ENCODE results near the gene TUFM. TPM values are rescaled to one million over a fixed set of nuclear protein-coding genes. Genes with fewer than 3 reads are reported as not detected.

TUFM gene
- total and polyA plus RNA-seq, 2 of the 8 experiments (the other 6 are each of a cell fraction or from before 2014, with no cell fraction given): 216 to 249 TPM

DNA sequence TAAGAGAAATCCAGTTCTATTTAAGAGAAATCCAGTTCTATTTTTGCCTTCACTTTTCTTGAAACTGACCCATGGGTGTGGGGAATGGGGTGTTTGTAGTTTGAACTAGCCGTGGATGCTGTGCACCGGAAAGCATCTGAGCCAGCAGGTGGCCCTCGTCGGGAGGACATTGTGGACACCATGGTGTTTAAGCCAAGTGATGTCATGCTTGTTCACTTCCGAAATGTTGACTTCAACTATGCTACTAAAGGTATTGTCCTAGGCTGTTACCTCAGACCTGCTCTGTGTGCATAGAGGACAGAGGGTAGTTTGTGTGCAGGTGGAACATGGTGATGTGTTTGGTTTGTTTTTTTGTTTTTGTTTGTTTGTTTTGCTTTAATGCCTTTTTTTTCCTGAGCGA, 20.0 kb downstream of the TUFM start (continued):
- TF ChIP-seq RAD21 (IDR thresholded peaks at IDR 0.05 in 1 of 2, conservative IDR thresholded peaks at IDR 0.05 in 1 of 2; ENCODE audit: low read depth in 2 of 2, low read length in 2 of 2) (no peak), HDAC6 (IDR thresholded peaks at IDR 0.05; ENCODE audit: low read depth, low read length) (no peak), POLR2AphosphoS5 (IDR thresholded peaks at IDR 0.05; ENCODE audit: low read depth, low read length) (no peak), TBP (IDR thresholded peaks at IDR 0.05; ENCODE audit: low read depth, low read length) (no peak), CBX5 (IDR thresholded peaks at IDR 0.05; ENCODE audit: low read depth, low read length) (no peak), ZNF274 (IDR thresholded peaks at IDR 0.05; ENCODE audit: borderline replicate concordance, extremely low read depth, low read length) (no peak)
- TF ChIP-seq, protein P1, sequence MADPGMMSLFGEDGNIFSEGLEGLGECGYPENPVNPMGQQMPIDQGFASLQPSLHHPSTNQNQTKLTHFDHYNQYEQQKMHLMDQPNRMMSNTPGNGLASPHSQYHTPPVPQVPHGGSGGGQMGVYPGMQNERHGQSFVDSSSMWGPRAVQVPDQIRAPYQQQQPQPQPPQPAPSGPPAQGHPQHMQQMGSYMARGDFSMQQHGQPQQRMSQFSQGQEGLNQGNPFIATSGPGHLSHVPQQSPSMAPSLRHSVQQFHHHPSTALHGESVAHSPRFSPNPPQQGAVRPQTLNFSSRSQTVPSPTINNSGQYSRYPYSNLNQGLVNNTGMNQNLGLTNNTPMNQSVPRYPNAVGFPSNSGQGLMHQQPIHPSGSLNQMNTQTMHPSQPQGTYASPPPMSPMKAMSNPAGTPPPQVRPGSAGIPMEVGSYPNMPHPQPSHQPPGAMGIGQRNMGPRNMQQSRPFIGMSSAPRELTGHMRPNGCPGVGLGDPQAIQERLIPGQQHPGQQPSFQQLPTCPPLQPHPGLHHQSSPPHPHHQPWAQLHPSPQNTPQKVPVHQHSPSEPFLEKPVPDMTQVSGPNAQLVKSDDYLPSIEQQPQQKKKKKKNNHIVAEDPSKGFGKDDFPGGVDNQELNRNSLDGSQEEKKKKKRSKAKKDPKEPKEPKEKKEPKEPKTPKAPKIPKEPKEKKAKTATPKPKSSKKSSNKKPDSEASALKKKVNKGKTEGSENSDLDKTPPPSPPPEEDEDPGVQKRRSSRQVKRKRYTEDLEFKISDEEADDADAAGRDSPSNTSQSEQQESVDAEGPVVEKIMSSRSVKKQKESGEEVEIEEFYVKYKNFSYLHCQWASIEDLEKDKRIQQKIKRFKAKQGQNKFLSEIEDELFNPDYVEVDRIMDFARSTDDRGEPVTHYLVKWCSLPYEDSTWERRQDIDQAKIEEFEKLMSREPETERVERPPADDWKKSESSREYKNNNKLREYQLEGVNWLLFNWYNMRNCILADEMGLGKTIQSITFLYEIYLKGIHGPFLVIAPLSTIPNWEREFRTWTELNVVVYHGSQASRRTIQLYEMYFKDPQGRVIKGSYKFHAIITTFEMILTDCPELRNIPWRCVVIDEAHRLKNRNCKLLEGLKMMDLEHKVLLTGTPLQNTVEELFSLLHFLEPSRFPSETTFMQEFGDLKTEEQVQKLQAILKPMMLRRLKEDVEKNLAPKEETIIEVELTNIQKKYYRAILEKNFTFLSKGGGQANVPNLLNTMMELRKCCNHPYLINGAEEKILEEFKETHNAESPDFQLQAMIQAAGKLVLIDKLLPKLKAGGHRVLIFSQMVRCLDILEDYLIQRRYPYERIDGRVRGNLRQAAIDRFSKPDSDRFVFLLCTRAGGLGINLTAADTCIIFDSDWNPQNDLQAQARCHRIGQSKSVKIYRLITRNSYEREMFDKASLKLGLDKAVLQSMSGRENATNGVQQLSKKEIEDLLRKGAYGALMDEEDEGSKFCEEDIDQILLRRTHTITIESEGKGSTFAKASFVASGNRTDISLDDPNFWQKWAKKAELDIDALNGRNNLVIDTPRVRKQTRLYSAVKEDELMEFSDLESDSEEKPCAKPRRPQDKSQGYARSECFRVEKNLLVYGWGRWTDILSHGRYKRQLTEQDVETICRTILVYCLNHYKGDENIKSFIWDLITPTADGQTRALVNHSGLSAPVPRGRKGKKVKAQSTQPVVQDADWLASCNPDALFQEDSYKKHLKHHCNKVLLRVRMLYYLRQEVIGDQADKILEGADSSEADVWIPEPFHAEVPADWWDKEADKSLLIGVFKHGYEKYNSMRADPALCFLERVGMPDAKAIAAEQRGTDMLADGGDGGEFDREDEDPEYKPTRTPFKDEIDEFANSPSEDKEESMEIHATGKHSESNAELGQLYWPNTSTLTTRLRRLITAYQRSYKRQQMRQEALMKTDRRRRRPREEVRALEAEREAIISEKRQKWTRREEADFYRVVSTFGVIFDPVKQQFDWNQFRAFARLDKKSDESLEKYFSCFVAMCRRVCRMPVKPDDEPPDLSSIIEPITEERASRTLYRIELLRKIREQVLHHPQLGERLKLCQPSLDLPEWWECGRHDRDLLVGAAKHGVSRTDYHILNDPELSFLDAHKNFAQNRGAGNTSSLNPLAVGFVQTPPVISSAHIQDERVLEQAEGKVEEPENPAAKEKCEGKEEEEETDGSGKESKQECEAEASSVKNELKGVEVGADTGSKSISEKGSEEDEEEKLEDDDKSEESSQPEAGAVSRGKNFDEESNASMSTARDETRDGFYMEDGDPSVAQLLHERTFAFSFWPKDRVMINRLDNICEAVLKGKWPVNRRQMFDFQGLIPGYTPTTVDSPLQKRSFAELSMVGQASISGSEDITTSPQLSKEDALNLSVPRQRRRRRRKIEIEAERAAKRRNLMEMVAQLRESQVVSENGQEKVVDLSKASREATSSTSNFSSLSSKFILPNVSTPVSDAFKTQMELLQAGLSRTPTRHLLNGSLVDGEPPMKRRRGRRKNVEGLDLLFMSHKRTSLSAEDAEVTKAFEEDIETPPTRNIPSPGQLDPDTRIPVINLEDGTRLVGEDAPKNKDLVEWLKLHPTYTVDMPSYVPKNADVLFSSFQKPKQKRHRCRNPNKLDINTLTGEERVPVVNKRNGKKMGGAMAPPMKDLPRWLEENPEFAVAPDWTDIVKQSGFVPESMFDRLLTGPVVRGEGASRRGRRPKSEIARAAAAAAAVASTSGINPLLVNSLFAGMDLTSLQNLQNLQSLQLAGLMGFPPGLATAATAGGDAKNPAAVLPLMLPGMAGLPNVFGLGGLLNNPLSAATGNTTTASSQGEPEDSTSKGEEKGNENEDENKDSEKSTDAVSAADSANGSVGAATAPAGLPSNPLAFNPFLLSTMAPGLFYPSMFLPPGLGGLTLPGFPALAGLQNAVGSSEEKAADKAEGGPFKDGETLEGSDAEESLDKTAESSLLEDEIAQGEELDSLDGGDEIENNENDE (IDR thresholded peaks at IDR 0.05; ENCODE audit: insufficient replicate concordance, low read length): no peak
- TF ChIP-seq, protein P2, sequence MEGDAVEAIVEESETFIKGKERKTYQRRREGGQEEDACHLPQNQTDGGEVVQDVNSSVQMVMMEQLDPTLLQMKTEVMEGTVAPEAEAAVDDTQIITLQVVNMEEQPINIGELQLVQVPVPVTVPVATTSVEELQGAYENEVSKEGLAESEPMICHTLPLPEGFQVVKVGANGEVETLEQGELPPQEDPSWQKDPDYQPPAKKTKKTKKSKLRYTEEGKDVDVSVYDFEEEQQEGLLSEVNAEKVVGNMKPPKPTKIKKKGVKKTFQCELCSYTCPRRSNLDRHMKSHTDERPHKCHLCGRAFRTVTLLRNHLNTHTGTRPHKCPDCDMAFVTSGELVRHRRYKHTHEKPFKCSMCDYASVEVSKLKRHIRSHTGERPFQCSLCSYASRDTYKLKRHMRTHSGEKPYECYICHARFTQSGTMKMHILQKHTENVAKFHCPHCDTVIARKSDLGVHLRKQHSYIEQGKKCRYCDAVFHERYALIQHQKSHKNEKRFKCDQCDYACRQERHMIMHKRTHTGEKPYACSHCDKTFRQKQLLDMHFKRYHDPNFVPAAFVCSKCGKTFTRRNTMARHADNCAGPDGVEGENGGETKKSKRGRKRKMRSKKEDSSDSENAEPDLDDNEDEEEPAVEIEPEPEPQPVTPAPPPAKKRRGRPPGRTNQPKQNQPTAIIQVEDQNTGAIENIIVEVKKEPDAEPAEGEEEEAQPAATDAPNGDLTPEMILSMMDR (IDR thresholded peaks at IDR 0.05; ENCODE audit: control extremely low read depth in 1 of 3, insufficient read depth in 1 of 3, low read depth in 1 of 3, low read length in 3 of 3): no peak

Data from H1 (cell line).